ENCODE results near the gene HRAS. TPM values are rescaled to one million over a fixed set of nuclear protein-coding genes. Genes with fewer than 3 reads are reported as not detected.

HRAS gene
- total RNA-seq, 2 donors from 2014 or later, result 31.7 to 48.1 TPM

- no peaks in the 10 kb centered on the region for H3K27me3 ChIP-seq
- DNase-seq (ENCODE audit: low spot score), result no peak
- H3K36me3 ChIP-seq, result peaks cover 25% of the 10 kb centered on the region
- no peak for TF ChIP-seq CTCF (IDR thresholded peaks at IDR 0.05)
- peak overlapping the region in 1 of 2 donors; percentile 88 for H3K4me3 ChIP-seq
- H3K9me3 ChIP-seq, result no peaks in the 10 kb centered on the region
- H3K4me1 ChIP-seq, result peaks cover 0 to 39% of the 10 kb centered on the region in 2 donors
- H3K27ac ChIP-seq, result peak overlapping the region in 1 of 2 donors; percentile 73
These were observed 1.6 kb downstream of the HRAS start for GRCh38 chr11:533586-534395.

- peaks cover 0 to 39% of the 10 kb centered on the region in 2 donors for H3K4me1 ChIP-seq
These were observed 2.3 kb downstream of the HRAS start for GRCh38 chr11:532986-533585.

GRCh38 chr11:532527-532985 lies 2.8 kb downstream of the HRAS start:
- H3K4me3 ChIP-seq, result no peak overlapping the region
- no peaks in the 10 kb centered on the region for H3K9me3 ChIP-seq
- DNase-seq (ENCODE audit: low spot score), result no peak
- H3K36me3 ChIP-seq, result peaks cover 25% of the 10 kb centered on the region
- H3K27ac ChIP-seq, result no peak overlapping the region
- no peaks in the 10 kb centered on the region for H3K27me3 ChIP-seq
- TF ChIP-seq CTCF (IDR thresholded peaks at IDR 0.05), result no peak
- peaks cover 0 to 36% of the 10 kb centered on the region in 2 donors for H3K4me1 ChIP-seq

More at GRCh38 chr11:532986-533585, 2.3 kb downstream of the HRAS start:
- H3K4me3 ChIP-seq, result no peak overlapping the region
- H3K27me3 ChIP-seq, result no peaks in the 10 kb centered on the region
- H3K27ac ChIP-seq, result no peak overlapping the region
- no peak for TF ChIP-seq CTCF (IDR thresholded peaks at IDR 0.05)
- H3K9me3 ChIP-seq, result no peaks in the 10 kb centered on the region
- peaks cover 25% of the 10 kb centered on the region for H3K36me3 ChIP-seq
- no peak for DNase-seq (ENCODE audit: low spot score)

- no peak overlapping the region for H3K27ac ChIP-seq
- H3K36me3 ChIP-seq, result peaks cover 25% of the 10 kb centered on the region
- H3K9me3 ChIP-seq, result no peaks in the 10 kb centered on the region
- no peak for DNase-seq (ENCODE audit: low spot score)
- H3K4me3 ChIP-seq, result no peak overlapping the region
- TF ChIP-seq CTCF (IDR thresholded peaks at IDR 0.05), result no peak
- H3K27me3 ChIP-seq, result no peaks in the 10 kb centered on the region
- peaks cover 0 to 31% of the 10 kb centered on the region in 2 donors for H3K4me1 ChIP-seq
These were observed 3.4 kb downstream of the HRAS start for GRCh38 chr11:531919-532526.

GRCh38 chr11:530960-531831 lies 4.2 kb downstream of the HRAS start:
- no peak for DNase-seq (ENCODE audit: low spot score)
- no peak for TF ChIP-seq CTCF (IDR thresholded peaks at IDR 0.05)
- peaks cover 25% of the 10 kb centered on the region for H3K36me3 ChIP-seq
- no peaks in the 10 kb centered on the region for H3K9me3 ChIP-seq
- peaks cover 0 to 23% of the 10 kb centered on the region in 2 donors for H3K4me1 ChIP-seq
- H3K27me3 ChIP-seq, result no peaks in the 10 kb centered on the region
- no peak overlapping the region for H3K4me3 ChIP-seq
- H3K27ac ChIP-seq, result no peak overlapping the region

Measured in right atrium auricular region (tissue), 2 donors.